GM12874 (cell line): ENCODE measurements around the gene RSAD1.

Source experiments
- TF ChIP-seq, protein P1 (sequence below): IDR thresholded peaks from 2 replicates; pipeline ENCODE4 v1.5.1; 2011; ENCODE audit warnings: low read depth, mild to moderate bottlenecking, control low read depth, low read length, moderate library complexity; ENCODE audit not compliant: insufficient read depth

RSAD1 gene

DNA sequence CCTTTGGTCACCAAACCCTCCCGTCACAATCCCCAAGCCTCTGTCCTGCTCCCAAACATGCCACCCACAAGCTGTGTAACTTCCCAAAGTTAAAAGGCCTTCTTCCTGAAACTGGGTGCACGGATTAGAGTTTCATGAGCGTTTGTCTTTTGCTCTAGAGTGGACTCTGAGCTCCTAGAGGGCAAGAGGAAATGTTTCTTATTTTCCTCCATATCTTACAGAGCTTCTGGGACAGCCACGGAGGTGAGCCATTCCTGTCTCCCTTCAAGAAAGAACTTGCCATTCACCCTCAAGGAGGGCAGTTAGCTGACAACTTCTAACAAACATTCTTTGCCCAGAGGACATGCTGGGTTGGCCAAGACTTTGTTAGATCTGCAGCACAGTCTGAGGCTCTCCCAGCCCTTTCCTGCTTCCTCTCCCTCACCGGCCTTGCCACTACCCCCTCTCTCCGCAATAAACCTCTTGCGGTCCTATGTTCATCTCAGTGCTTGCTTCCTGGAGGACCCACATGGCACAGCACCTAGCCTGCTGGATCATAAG lies 27.0 kb downstream of the RSAD1 start:
- TF ChIP-seq, protein P1, sequence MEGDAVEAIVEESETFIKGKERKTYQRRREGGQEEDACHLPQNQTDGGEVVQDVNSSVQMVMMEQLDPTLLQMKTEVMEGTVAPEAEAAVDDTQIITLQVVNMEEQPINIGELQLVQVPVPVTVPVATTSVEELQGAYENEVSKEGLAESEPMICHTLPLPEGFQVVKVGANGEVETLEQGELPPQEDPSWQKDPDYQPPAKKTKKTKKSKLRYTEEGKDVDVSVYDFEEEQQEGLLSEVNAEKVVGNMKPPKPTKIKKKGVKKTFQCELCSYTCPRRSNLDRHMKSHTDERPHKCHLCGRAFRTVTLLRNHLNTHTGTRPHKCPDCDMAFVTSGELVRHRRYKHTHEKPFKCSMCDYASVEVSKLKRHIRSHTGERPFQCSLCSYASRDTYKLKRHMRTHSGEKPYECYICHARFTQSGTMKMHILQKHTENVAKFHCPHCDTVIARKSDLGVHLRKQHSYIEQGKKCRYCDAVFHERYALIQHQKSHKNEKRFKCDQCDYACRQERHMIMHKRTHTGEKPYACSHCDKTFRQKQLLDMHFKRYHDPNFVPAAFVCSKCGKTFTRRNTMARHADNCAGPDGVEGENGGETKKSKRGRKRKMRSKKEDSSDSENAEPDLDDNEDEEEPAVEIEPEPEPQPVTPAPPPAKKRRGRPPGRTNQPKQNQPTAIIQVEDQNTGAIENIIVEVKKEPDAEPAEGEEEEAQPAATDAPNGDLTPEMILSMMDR: no peak

DNA sequence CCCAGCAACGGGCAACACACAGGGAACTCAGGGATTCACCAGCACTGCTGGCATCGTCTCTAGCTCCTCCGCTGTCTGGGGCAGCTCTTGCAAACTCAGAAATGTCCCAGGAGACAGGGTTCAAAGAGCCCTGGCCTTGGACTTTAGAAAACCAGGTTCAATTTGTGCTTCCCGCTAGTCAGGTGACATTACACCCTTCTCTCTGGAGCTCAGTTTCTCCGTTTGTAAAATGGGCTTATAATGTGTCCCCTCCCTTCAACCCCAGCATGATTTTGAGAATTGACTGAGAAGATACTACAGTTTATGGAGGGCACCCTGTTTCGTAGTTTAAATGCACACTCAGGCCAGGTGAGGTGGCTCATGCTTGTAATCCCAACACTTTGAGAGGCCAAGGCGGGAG lies 27.6 kb downstream of the RSAD1 start:
- TF ChIP-seq, protein P1: no peak

GRCh38 chr17:50507871-50508572 lies 29.4 kb downstream of the RSAD1 start, which contains the start of gene MYCBPAP:
MYCBPAP (plus strand) TSS chr17:50508439; CDS start chr17:50508675, 236 bp downstream.
- TF ChIP-seq, protein P1: peak; percentile 43; the same call in 1 of the 2 replicates

- TF ChIP-seq, protein P1: no peak
Measured at GRCh38 chr17:50508573-50509460, 30.2 kb downstream of the RSAD1 start.

DNA sequence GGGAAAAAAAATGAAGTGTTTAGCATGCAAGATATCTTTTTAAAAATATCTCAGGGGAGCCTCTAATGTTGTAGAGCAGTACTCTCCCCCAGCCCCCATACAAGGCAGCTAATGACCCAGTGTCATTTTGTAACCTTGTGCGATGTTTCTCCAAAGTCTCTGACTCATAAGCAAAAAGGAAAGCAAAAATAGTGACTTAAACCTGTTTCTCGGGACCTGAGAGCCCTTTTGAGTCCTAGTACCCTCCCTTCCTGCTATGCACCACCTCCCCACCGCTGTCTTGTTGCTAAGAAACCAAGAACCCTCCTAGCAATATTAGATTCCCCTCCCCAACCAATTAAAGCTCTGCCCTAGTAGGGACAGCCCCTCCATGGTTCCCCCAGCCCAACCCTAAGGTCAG lies 32.4 kb downstream of the RSAD1 start:
- TF ChIP-seq, protein P1: no peak

DNA sequence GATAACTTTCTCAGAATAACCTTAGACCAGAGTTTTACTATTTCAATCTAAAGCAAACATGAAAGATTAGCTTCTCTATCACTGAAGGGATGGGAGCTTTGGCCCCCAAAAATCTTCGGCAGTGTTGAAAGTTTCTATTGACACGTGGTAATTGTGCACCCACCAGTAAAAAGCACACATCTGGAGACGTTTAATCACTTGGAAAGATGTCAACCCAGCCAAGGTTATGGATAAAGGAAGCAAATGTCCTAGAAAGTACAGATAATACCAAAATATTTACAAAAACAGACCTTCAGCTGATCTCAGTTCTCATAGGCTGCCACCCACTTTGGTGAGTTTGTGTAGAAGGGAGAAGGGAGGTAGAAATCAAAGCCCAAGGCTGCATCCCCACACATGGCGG lies 34.8 kb downstream of the RSAD1 start:
- TF ChIP-seq, protein P1: no peak

DNA sequence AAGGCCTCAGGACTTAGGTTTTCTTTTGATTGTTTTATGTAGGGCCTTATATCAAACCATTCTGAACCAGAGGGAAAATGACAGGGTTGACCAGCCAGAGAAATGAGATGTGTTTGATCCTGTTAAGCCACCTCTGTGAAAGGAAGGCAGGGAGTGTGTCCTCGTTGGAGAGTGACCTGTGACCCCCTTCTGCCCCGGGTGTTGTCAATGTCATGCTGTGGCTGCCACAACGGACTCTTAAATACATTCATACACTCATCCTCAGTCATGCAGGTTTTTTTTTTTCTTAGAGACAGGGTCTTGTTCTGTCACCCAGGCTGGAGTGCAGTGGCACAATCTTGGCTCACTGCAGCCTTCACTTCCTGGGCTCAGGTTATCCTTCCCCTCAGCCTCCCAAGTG lies 35.7 kb downstream of the RSAD1 start:
- TF ChIP-seq, protein P1: no peak
